Measurements from ENCODE around the gene AUTS2. TPM values are rescaled to one million over a fixed set of nuclear protein-coding genes. Genes with fewer than 3 reads are reported as not detected.

Gene AUTS2
- total RNA-seq, 1 donor from 2014 or later, result 10.3 TPM

- no peak for DNase-seq (ENCODE audit: low spot score)
- intact Hi-C loops (cut with DNase I), result no loop called here
Observed at GRCh38 chr7:69823151-69823744, 225.0 kb downstream of the AUTS2 start.

DNA sequence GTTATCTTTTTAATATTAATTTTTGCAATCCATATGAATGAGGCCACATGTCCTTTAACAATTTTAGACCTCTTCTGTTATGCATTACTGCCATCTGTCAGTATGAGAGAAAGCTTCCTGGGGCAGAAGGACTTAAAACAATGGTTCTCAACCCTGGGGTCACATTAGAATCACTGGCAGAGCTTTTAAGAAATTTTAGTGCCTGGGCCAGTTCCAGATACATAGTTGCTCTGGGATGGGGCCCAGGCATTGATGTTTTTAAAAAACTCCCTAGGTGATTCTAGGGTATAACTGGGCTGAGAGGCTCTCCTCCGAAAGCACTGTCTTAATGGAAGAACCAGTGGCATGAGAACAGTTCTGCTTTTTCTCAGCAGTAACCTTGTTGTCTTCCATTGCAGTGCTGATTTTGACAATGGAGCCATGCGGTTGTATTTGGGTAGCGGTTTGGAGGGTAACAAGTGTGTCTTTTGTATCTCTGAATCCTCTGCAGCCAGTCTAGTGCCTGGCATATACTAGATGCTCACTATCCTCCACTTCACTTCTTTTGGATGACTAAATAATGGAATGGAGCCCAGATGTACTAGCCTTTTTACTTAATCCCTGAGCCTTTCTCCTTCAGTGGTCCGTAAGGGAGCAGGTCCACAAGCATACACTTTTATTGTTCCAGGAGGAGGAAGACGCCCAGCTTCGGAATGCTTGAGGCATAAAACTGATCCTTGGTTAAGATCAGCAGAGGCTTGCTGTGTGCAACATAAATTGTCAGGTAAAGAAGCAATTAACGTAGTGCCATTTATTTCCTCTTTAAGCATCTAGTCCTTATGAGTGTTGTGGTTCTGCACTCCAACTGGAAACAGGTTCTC is 227.1 kb downstream of the AUTS2 start:
- DNase-seq (ENCODE audit: low spot score), result no peak
- intact Hi-C loops (cut with DNase I), result no loop called here

DNA sequence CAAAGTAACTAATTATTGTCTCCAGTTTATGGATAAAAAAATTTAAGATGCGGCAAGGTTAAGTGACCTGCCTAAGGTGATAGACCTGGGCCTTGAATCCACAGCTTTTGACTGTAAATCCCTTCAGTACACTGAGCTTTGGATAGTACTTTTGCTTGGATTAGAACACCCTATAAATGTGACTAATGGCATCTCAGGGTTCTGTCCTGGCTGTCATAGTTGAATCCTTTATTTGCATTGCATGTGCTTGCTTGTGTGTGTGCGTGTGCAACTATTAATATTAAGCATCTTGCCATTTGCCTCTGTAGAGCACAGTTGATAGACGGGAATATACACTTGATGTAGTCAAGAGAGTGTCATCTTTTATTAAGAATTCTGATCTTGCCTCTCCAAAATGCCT is 228.0 kb downstream of the AUTS2 start:
- intact Hi-C loops (cut with DNase I), result no loop called here
- no peak for DNase-seq (ENCODE audit: low spot score)

DNA sequence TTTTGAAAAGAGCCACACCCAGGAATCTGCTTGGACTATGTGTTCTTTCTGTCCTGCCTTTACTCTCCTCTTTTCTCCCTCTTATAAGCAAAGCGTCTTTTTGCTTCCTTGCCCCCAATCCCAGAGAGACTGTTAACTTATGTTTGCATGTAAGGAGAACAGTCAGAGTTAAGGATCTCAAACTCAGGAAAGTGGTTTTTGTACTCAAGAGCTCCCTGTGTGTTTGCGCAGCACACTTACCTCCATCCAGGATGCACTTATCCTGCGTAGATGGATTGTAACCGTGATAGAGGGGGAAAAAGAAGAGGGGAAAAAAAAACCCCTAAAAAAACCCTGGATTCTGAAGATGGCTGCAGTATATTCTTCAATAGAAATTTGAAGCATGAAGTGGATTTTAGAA is 228.9 kb downstream of the AUTS2 start:
- intact Hi-C loops (cut with DNase I), result no loop called here
- no peak for DNase-seq (ENCODE audit: low spot score)

DNA sequence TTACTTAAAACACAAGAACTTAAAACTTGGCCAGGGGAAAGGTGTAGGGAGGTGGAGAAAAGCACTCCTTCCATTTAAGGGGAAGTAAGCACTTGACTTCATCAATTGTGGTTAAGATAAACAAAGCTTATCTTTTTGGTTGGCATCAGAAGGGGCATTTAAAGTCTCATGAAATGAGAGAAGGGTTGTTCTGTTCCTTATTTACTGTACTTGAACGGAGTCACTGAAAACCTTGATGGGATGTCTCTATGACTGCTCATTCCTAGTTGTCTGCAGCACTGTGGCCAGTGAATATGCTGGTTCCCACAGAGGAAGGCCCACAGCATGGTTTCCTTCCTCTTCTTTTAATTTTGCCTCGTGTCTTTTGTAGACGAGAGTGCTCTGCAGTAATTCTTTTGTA is 229.3 kb downstream of the AUTS2 start:
- intact Hi-C loops (cut with DNase I), result no loop called here
- DNase-seq (ENCODE audit: low spot score), result no peak

DNA sequence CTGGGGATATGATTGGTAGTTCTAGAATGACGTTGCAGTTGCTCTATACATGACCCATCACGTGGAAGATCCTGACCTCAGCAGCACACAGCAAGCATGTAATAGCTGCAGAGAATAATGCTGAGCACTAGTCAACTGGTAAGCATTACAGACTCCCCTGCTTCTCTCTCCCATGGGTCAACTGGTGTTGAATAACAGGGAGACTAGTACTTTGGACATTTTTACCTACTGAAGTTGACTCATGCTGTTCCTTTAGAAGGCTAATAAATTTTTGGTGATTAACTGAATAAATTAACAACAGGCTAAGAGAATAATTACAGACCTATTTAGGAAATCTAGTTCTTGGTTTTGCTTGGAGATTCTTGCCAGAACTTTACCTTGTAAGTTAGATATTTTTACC is 234.1 kb downstream of the AUTS2 start:
- intact Hi-C loops (cut with DNase I), result no loop called here

GRCh38 chr7:69833964-69834363 is 235.7 kb downstream of the AUTS2 start:
- intact Hi-C loops (cut with DNase I), result no loop called here
- no peak for DNase-seq (ENCODE audit: low spot score)

More for the DNA sequence above, 234.1 kb downstream of the AUTS2 start:
- DNase-seq (ENCODE audit: low spot score), result no peak

GRCh38 chr7:69836702-69837101 is 238.4 kb downstream of the AUTS2 start:
- intact Hi-C loops (cut with DNase I), result no loop called here
- no peak for DNase-seq (ENCODE audit: low spot score)

DNA sequence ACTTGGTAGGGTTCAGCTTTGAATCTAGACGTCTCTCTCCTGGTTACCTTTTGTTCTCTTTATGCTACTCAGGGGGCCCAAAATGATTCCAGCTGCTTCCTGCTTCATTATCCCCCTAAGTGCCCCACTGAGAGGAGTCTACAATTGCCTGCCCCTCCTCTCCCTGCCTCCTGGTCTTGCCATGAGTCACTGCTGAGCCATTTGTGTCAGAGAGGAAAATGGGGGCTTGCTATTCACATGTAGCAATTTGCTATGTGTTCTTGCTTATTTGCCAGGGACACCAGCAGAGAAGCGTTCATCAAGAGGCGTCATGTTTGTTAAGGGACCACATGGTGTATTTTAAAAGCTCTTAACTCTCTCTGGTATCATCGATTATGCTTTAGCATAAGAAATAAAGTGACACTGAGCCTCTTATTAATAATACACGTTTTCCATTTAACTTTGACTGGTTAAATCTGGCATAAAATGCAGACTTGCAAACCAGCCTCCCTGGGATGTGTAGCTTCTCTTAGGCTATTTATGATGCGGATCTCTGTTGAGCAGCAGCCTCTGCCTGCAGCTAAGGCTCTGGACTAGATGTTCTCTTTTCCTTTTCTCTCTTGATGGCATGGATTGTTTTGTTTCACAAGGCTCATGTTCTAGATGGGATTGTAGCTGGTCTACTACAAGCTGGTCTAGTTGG is 239.3 kb downstream of the AUTS2 start:
- intact Hi-C loops (cut with DNase I), result no loop called here

DNA sequence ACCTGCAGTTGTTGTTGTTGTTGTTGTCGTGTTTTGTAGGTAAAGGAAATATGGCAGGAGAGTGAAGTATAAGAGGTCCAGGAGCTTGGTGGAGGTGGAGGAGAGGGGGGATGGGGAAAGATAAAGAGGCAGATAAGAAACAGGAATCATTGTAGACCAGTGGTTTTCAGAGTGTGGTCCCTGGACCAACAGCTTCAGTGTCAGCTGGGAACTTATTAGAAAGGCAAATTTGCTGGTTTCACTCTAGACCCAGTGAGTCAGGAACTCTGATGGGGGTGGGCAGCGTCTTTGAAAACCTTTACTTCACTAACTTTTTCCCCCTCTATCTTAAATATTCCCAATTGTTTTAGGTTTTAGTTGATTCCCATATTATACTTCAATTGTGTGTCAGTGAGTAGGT is 241.5 kb downstream of the AUTS2 start:
- no peak for DNase-seq (ENCODE audit: low spot score)
- intact Hi-C loops (cut with DNase I), result no loop called here

More for the DNA sequence above, 239.3 kb downstream of the AUTS2 start:
- DNase-seq (ENCODE audit: low spot score), result no peak

DNA sequence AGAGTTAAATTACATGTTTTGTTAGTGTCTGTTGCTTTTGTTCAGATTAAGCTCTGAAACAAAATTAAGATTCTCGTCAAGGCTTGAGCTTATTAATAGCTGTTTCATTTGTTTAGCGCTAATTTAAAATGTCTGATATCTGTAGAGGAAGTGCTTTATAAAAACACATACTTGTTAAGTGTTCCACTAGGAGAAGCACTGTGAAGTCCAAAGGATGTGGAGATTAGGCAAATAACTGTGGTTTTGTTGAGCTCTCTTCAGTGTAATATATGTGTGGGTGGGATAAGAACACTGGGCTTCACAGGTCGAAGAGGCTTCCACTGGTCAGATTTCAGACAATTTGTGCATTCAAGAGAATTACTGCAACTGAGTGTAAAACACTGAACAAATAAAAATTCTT is 242.0 kb downstream of the AUTS2 start:
- DNase-seq (ENCODE audit: low spot score), result no peak
- intact Hi-C loops (cut with DNase I), result no loop called here

DNA sequence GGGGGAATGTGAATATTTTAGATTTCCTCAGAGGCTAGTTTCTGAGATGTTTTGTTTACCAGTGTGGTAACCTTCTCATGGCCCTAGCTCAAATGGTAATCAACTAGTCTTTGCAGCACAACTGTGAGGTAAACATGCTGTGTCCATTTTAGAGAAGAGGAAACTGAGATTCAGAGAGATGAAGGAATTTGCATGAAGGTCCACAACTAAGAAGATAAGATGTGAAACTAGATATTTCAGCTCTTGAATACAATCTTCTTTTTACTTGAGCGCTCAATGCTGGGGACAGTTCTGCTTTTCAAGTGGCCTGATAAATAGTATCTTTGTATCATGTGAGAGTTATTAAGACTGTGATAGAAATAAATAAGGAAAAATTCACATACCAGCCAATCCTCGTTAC is 245.4 kb downstream of the AUTS2 start:
- intact Hi-C loops (cut with DNase I), result no loop called here
- DNase-seq (ENCODE audit: low spot score), result no peak

DNA sequence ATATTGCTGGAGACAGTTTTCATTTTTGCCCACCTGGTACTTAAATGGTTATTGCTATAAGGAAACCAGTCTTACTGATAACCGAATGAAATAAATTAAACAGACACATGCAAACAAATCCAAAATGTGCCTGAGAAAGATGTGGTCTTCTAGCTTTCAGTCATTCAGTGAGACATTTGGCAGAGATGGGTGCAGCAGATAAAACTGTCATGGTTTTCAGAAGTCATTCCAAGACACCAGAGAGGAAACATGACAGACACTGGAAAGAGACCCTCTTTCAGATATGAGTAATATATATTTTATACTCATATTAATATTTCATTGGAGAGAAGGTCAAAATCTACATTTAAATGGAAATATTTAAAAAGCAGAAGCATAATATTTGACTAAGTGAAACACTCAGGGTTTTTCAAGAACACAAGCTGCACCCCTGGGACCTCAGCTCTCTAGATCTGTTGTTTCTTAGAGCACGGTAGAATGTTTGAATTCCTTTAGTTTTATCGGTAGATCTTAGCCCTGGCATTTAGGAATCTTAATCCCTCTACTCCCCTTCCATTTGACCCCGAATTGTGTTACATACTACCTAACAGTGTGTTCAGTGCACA is 246.1 kb downstream of the AUTS2 start:
- intact Hi-C loops (cut with DNase I), result no loop called here
- no peak for DNase-seq (ENCODE audit: low spot score)

GRCh38 chr7:69845721-69846495 is 247.6 kb downstream of the AUTS2 start:
- no peak for DNase-seq (ENCODE audit: low spot score)
- intact Hi-C loops (cut with DNase I), result no loop called here

- intact Hi-C loops (cut with DNase I), result no loop called here
- DNase-seq (ENCODE audit: low spot score), result no peak
Observed at GRCh38 chr7:69847921-69848612, 249.8 kb downstream of the AUTS2 start.

DNA sequence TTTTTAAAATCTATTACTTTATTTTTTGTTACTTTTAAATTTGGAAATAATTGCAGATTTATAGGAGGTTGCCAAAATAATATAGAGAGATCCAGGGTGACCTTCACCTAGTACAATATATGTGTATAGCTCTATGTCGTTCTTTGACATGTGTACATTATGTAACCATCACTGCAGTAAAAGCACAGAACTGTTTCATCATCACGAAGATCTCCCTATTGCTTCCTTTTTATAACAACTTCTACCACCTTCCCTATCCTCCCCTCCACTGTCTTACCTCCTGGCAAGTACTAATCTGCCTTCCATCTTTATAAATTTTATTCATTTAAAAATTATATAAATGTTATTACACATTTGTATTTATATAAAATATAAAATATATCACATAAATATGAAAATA is 251.0 kb downstream of the AUTS2 start:
- intact Hi-C loops (cut with DNase I), result no loop called here

DNA sequence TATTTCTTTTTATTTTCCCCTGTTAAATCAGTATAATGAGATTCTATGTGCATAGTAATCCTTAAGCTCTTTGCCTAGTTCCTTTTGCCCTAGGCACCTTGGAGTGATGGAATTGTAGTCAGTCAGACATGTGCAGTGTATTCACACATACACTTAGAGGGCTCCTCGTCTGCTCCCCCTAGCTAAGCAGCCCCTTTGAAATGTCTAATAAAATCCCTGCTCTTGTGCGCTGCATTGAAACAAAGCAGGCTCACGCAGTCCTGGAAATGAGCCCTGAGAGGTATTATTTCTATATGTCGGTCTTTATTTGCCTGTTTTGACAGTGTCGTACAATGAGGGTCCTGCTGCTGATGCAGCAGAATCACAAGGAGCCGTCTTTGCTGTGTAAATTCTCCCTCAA is 258.7 kb downstream of the AUTS2 start:
- intact Hi-C loops (cut with DNase I), result no loop called here
- no peak for DNase-seq (ENCODE audit: low spot score)

More for the DNA sequence above, 251.0 kb downstream of the AUTS2 start:
- no peak for DNase-seq (ENCODE audit: low spot score)

DNA sequence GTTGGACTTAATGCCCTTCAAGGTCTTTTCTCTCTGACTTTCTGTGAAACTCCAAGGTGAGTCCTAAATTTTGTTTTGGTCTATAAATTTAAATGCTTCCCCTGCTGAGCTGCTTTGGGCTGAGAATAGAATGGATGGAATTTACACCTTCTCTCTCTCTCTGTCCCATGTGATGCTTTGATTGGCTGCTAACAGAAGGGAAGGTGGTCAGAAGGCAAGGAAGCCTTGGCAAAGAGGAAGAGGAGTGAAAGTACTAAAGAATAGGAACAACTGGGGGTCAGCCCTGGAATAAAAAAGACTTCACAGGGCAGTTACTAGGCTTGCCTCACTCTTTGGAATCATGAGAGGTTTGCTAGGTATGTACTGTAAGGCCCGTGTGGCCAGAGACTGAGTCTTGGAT is 260.2 kb downstream of the AUTS2 start:
- DNase-seq (ENCODE audit: low spot score), result no peak
- intact Hi-C loops (cut with DNase I), result no loop called here

DNA sequence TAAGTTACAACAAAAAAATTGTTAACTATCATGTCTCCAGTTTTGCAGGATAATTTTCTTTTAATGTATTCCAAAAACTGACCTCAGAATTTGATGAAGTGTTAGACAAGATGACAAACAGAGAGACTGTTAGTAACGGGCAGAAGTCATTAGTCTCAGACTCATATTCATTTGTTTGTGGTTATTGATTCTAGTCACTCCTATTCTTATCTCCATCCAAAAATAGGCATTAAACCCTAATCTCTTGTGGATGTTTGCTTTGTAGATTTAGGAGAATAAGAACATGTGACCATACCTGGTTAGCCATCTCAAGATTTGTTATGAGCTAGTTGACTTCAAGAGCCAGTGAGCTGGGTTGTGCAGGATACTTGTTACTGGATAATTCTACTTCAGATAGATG is 261.1 kb downstream of the AUTS2 start:
- intact Hi-C loops (cut with DNase I), result no loop called here
- DNase-seq (ENCODE audit: low spot score), result no peak

All from cardiac septum (tissue), 1 donor.